GM23338 (cell line): ENCODE data around the gene GPATCH4.

Experiments used
- CREB1 ChIP-seq: fragments of 250-450 bp; sonication (Bioruptor Pico); IDR thresholded peaks from 2 replicates; pipeline ENCODE4 v1.5.0; 2020; ENCODE audit warnings: low read depth, mild to moderate bottlenecking, moderate library complexity
- EZH2 ChIP-seq: fragments of 200-600 bp; sonication (generic); IDR thresholded peaks from one replicate; pipeline ENCODE4 v1.8.0; 2017; ENCODE audit warnings: antibody characterized with exemption, mild to moderate bottlenecking, low read depth; ENCODE audit not compliant: unreplicated experiment
- EZH2phosphoT487 ChIP-seq: fragments of 200-600 bp; sonication (generic); IDR thresholded peaks from one replicate; pipeline ENCODE4 v1.8.1; 2018; ENCODE audit warnings: antibody characterized with exemption; ENCODE audit not compliant: unreplicated experiment
- JUNB ChIP-seq: IDR thresholded peaks from one replicate; pipeline ENCODE4 v1.6.1; 2016; ENCODE audit warnings: antibody characterized with exemption; ENCODE audit not compliant: unreplicated experiment
- NANOG ChIP-seq: IDR thresholded peaks from 2 replicates; pipeline ENCODE4 v1.6.1; 2016; ENCODE audit warnings: antibody characterized with exemption, borderline replicate concordance
- POLR2AphosphoS5 ChIP-seq: IDR thresholded peaks from 2 replicates; pipeline ENCODE4 v1.6.1; 2016; ENCODE audit warnings: antibody characterized with exemption, low read depth
- REST ChIP-seq: IDR thresholded peaks from one replicate; pipeline ENCODE4 v1.6.1; 2018; ENCODE audit warnings: antibody characterized with exemption; ENCODE audit not compliant: unreplicated experiment
- STAT1 ChIP-seq: IDR thresholded peaks from one replicate; pipeline ENCODE4 v1.6.1; 2016; ENCODE audit warnings: antibody characterized with exemption; ENCODE audit not compliant: unreplicated experiment
- ZNF114 ChIP-seq: fragments of 250-450 bp; sonication (Bioruptor Pico); IDR thresholded peaks from 2 replicates; pipeline ENCODE4 v1.5.0; 2020; ENCODE audit warnings: mild to moderate bottlenecking, moderate library complexity
- ZNF331 ChIP-seq: fragments of 250-450 bp; sonication (Bioruptor Pico); IDR thresholded peaks from 2 replicates; pipeline ENCODE4 v1.5.0; 2020; ENCODE audit warnings: low read depth, mild to moderate bottlenecking, moderate library complexity
- TF ChIP-seq, protein P1 (sequence below), 2 experiments: fragments of 200-600 bp in 1 of 2; sonication (generic) in 1 of 2; conservative IDR thresholded peaks; 2 replicates each; pipeline versions ENCODE4 v1.5.1 to v1.6.1; 2016 to 2017; ENCODE audit warnings: antibody characterized with exemption in 2 of 2, low read depth in 2 of 2, mild to moderate bottlenecking in 2 of 2, moderate library complexity in 1 of 2
- TF ChIP-seq, protein P2 (sequence below): IDR thresholded peaks from 2 replicates; pipeline ENCODE4 v1.6.1; 2016; ENCODE audit warnings: antibody characterized with exemption

DNA sequence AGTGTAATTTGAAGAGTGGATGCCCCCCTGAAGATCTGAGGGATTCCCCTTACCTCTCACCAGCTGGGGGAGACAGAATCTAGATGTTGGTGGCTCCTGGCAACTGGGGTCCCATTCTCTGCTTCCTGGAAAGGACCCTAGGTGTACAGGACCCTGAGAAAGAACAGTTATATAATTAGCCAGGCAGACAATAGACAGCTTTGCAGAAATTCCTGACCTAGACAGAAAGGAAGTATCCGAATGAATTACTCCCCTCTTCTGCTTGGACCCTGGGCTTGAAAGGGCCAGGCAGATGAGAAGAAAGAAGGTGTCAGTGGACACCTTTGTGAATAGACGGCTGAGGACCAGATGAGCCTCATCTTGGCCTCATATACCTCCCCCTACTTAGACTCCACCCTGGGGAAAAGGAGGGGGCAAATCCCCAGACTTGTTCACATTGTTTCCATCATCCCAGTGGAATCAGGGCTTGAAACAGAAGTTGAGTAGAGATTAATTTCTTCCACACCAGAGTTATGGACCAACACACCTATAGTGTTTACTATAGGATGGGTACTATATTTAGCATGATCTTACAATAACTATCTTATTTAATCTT lies 27.1 kb downstream of the GPATCH4 start:
- TF ChIP-seq, protein P1, sequence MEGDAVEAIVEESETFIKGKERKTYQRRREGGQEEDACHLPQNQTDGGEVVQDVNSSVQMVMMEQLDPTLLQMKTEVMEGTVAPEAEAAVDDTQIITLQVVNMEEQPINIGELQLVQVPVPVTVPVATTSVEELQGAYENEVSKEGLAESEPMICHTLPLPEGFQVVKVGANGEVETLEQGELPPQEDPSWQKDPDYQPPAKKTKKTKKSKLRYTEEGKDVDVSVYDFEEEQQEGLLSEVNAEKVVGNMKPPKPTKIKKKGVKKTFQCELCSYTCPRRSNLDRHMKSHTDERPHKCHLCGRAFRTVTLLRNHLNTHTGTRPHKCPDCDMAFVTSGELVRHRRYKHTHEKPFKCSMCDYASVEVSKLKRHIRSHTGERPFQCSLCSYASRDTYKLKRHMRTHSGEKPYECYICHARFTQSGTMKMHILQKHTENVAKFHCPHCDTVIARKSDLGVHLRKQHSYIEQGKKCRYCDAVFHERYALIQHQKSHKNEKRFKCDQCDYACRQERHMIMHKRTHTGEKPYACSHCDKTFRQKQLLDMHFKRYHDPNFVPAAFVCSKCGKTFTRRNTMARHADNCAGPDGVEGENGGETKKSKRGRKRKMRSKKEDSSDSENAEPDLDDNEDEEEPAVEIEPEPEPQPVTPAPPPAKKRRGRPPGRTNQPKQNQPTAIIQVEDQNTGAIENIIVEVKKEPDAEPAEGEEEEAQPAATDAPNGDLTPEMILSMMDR (conservative IDR thresholded peaks at IDR 0.05; ENCODE audit: low read depth in 2 of 2): peak; percentile 9 to 47; a peak in 2 of 4 replicates
- TF ChIP-seq POLR2AphosphoS5 (no peak), EZH2phosphoT487 (no peak), EZH2 (no peak), REST (no peak), ZNF114 (CRISPR knock-in tag) (no peak), JUNB (no peak), STAT1 (no peak), CREB1 (CRISPR knock-in tag) (no peak), NANOG (no peak), ZNF331 (CRISPR knock-in tag) (no peak)
- TF ChIP-seq, protein P2, sequence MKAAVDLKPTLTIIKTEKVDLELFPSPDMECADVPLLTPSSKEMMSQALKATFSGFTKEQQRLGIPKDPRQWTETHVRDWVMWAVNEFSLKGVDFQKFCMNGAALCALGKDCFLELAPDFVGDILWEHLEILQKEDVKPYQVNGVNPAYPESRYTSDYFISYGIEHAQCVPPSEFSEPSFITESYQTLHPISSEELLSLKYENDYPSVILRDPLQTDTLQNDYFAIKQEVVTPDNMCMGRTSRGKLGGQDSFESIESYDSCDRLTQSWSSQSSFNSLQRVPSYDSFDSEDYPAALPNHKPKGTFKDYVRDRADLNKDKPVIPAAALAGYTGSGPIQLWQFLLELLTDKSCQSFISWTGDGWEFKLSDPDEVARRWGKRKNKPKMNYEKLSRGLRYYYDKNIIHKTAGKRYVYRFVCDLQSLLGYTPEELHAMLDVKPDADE: no peak
